ELF-1 (cell line): ENCODE data around the gene GOLGA8M.
"Not testable (repeated sequence)": the region's sequence is repeated elsewhere in the genome, so short reads cannot be mapped to it uniquely, and the experiment has no call there.

Experiments
- DNase-seq: peaks from one replicate; pipeline ENCODE4 v3.0.0-alpha.2; 2016; ENCODE audit warnings: low read depth, low spot score

GOLGA8M gene

GRCh38 chr15:28660750-28661149 lies 51.5 kb downstream of the GOLGA8M start:
- not testable (repeated sequence) for DNase-seq

GRCh38 chr15:28656018-28656360 lies 56.2 kb downstream of the GOLGA8M start:
- DNase-seq = not testable (repeated sequence)

GRCh38 chr15:28655329-28656017 lies 56.7 kb downstream of the GOLGA8M start:
- DNase-seq = not testable (repeated sequence)

GRCh38 chr15:28654194-28654593 lies 58.0 kb downstream of the GOLGA8M start:
- DNase-seq = not testable (repeated sequence)

- not testable (repeated sequence) for DNase-seq
Observed at GRCh38 chr15:28652538-28652937, 59.7 kb downstream of the GOLGA8M start.
